DND-41 (cell line): Measurements from ENCODE around the gene CACNB4.

Experiments used
- ATAC-seq: fragments of 200-7000 bp; cut with Tn5 transposase; 3 replicates; pipeline ENCODE4 v1.9.1; 2021; ENCODE audit warnings: low read depth; ENCODE audit not compliant: insufficient read depth
- DNase-seq: peaks from one replicate; pipeline ENCODE4 v3.0.0-alpha.2; 2020
- H2AFZ ChIP-seq: 2 replicates; pipeline ENCODE4 v1.6.0; 2012; ENCODE audit warnings: low read depth, low read length
- H3K27ac ChIP-seq: 2 replicates; pipeline ENCODE4 v1.5.1; 2012; ENCODE audit warnings: low read length, inconsistent platforms
- H3K27me3 ChIP-seq: fragments of 200-600 bp; sonication (generic); 2 replicates; pipeline ENCODE4 v1.6.0; 2012; ENCODE audit warnings: low read length, mild to moderate bottlenecking, inconsistent platforms; ENCODE audit not compliant: insufficient read depth, poor library complexity
- H3K36me3 ChIP-seq: 2 replicates; pipeline ENCODE4 v1.5.1; 2012; ENCODE audit warnings: low read length, inconsistent platforms; ENCODE audit not compliant: insufficient read depth
- H3K4me1 ChIP-seq: 2 replicates; pipeline ENCODE4 v1.5.1; 2012; ENCODE audit warnings: mild to moderate bottlenecking, low read length; ENCODE audit not compliant: insufficient read depth
- H3K4me2 ChIP-seq: 2 replicates; pipeline ENCODE4 v1.6.0; 2012; ENCODE audit warnings: mild to moderate bottlenecking, moderate library complexity, low read length, inconsistent platforms; ENCODE audit not compliant: insufficient read depth
- H3K4me3 ChIP-seq, 2 experiments: fragments of 200-600 bp in 1 of 2; shearing (Covaris generic) in 1 of 2; 2 replicates each; pipeline ENCODE4 v1.5.1; 2012 to 2016; ENCODE audit warnings: inconsistent platforms in 2 of 2, low read length in 2 of 2, mild to moderate bottlenecking in 2 of 2, low read depth in 1 of 2, moderate library complexity in 1 of 2
- H3K79me2 ChIP-seq: 2 replicates; pipeline ENCODE4 v1.6.0; 2012; ENCODE audit warnings: low read length, inconsistent platforms; ENCODE audit not compliant: insufficient read depth
- H3K9ac ChIP-seq: 2 replicates; pipeline ENCODE4 v1.6.0; 2012; ENCODE audit warnings: low read depth, mild to moderate bottlenecking, inconsistent platforms, low read length, moderate library complexity
- H3K9me3 ChIP-seq: 2 replicates; pipeline ENCODE4 v1.5.1; 2012; ENCODE audit warnings: low read length, moderate library complexity, mild to moderate bottlenecking, inconsistent platforms; ENCODE audit not compliant: insufficient read depth, severe bottlenecking
- H4K20me1 ChIP-seq: 2 replicates; pipeline ENCODE4 v1.6.0; 2012; ENCODE audit warnings: low read length; ENCODE audit not compliant: insufficient read depth
- EZH2 ChIP-seq: IDR thresholded peaks from 3 replicates; pipeline ENCODE4 v1.6.1; 2012; ENCODE audit warnings: borderline replicate concordance, low read depth, mild to moderate bottlenecking, moderate library complexity, low read length, inconsistent platforms; ENCODE audit not compliant: severe bottlenecking
- TF ChIP-seq, protein P1 (sequence below): IDR thresholded peaks from 2 replicates; pipeline ENCODE4 v1.5.1; 2012; ENCODE audit warnings: borderline replicate concordance, low read length, moderate library complexity, mild to moderate bottlenecking; ENCODE audit not compliant: poor library complexity, severe bottlenecking; ENCODE audit errors: extremely low read depth

CACNB4 gene

DNA sequence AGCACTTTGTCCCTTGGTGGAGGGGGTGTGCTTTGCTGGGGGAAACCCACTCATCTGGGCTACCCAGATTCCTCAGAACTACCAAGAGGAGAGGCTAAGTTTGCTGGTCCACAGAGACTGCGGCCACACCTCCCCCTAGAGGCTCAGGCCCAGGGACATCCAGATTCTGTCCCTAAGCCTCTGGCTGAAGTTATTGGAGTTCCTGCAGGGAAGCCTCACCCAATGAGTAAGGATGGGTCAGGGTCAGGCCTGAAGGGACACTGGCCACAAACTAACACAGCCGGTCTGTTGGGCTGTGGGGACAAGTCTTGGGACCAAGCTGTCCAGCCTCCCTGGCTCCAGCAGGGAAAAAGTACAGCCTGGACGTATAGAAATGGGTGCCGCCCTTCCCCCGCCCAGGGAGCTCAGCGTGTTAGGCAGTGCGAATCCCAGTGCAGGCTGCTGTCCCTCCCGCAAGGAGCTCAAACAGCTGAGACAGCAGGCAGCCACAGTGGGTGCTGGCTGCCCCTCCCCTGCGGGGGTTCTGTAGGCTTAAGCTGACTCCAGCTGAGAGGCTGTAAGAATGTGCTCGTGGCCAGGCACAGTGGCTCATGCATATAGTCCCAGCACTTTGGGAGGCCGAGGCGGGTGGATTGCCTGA lies 183.7 kb downstream of the CACNB4 start:
- Histone ChIP-seq H4K20me1 (no peaks in the 10 kb centered on the region), H2AFZ (no peak overlapping the region), H3K9me3 (no peaks in the 10 kb centered on the region), H3K36me3 (no peaks in the 10 kb centered on the region), H3K27me3 (no peaks in the 10 kb centered on the region), H3K4me3 (no peak overlapping the region), H3K4me2 (no peak overlapping the region), H3K27ac (no peak overlapping the region), H3K9ac (no peak overlapping the region), H3K4me1 (no peaks in the 10 kb centered on the region), H3K79me2 (no peaks in the 10 kb centered on the region)
- no peak for TF ChIP-seq EZH2
- TF ChIP-seq, protein P1, sequence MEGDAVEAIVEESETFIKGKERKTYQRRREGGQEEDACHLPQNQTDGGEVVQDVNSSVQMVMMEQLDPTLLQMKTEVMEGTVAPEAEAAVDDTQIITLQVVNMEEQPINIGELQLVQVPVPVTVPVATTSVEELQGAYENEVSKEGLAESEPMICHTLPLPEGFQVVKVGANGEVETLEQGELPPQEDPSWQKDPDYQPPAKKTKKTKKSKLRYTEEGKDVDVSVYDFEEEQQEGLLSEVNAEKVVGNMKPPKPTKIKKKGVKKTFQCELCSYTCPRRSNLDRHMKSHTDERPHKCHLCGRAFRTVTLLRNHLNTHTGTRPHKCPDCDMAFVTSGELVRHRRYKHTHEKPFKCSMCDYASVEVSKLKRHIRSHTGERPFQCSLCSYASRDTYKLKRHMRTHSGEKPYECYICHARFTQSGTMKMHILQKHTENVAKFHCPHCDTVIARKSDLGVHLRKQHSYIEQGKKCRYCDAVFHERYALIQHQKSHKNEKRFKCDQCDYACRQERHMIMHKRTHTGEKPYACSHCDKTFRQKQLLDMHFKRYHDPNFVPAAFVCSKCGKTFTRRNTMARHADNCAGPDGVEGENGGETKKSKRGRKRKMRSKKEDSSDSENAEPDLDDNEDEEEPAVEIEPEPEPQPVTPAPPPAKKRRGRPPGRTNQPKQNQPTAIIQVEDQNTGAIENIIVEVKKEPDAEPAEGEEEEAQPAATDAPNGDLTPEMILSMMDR, result no peak
- ATAC-seq (no peak), DNase-seq (no peak)

DNA sequence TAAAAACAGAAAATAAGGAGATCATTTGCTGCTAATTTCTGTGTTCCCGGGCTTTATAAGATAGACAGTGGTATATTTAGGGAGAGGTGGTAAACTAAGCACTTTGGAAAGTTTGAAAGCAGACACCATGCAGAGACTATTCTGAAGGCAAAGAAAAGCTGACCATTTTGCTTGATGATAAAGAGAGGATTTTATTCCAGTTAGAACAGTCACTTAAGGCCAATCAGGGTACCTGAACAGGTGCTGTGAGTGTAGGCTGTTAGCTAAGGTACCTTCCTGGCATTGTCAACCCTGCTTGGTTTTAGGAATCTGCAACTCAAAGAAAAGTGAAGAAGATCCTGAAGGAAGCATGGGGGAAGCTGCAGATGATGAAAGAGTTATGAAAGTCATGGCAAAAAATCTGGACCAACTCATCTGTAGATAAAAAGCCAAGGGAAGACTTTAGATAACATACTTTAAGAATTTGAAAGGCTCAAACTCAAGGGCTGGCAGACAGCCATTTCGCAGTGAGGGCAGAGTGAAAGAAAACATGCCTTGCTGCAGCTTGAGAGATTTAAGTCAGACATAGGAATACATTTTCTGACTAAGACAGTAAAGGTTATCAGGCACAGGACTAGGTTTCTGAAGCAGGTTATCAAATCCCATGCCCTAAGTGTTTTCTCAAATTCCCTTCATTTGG lies 190.5 kb downstream of the CACNB4 start:
- Histone ChIP-seq H2AFZ (no peak overlapping the region), H3K4me2 (no peak overlapping the region), H3K27ac (no peak overlapping the region), H3K9ac (no peak overlapping the region), H3K9me3 (no peaks in the 10 kb centered on the region), H3K4me3 (no peak overlapping the region), H3K4me1 (no peaks in the 10 kb centered on the region), H4K20me1 (no peaks in the 10 kb centered on the region), H3K27me3 (peaks cover 9% of the 10 kb centered on the region), H3K36me3 (no peaks in the 10 kb centered on the region), H3K79me2 (no peaks in the 10 kb centered on the region)
- ATAC-seq (no peak), DNase-seq (no peak)
- TF ChIP-seq, protein P1, result no peak
- TF ChIP-seq EZH2, result no peak

DNA sequence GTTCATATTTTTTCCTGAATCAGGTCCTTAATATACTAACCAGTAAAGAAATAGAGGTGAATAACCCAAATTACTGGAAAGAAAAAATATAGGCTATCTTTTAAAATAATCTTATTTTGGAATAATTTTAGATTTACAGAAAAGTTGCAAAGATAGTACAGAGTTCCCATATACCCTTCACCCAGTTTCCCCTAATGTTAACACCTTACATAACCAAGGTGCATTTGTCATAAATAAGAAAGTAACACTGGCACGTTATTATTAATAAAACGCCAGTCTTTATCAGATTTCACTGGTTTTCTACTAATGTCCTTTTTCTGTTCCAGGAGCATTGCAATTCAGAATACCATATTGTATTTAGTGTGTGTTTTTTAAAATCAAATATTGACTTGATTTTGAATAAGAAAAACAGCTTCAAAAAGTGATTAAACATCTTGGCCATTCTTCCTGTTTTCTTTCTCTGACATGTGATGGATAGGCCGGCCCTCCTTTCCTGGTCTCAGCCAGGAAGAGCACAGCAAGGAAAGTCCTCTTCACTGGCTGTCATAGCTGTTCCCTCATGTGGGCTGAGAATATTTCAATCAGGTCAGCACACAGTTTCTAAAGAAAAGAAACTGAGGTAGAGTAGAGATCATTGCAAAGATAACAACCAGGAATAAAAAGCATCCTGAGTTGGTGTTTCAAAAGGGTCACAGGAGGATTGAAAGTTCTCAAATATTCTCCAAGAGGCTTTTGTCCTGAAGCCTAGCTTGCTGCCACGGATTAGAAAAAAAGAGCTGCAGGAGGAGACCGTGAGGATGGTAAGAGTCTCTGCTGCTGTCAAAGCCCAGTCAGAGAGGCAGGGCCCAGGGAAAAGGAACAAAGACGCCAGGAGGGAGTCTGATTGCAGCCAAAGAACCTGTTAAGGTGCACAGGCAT lies 191.3 kb downstream of the CACNB4 start:
- no peaks in the 10 kb centered on the region for H3K4me1 ChIP-seq
- no peak overlapping the region for H3K9ac ChIP-seq
- H3K27me3 ChIP-seq, result peaks cover 9% of the 10 kb centered on the region
- H4K20me1 ChIP-seq, result no peaks in the 10 kb centered on the region
- H3K79me2 ChIP-seq, result no peaks in the 10 kb centered on the region
- no peak overlapping the region for H2AFZ ChIP-seq
- H3K4me2 ChIP-seq, result no peak overlapping the region
- no peak overlapping the region for H3K27ac ChIP-seq
- H3K9me3 ChIP-seq, result no peaks in the 10 kb centered on the region
- TF ChIP-seq, protein P1, result no peak
- TF ChIP-seq EZH2, result no peak
- ATAC-seq, result no peak
- DNase-seq, result no peak
- no peaks in the 10 kb centered on the region for H3K36me3 ChIP-seq
- H3K4me3 ChIP-seq, result no peak overlapping the region
